BE2C (cell line): ENCODE measurements around the gene NEURL3.

ENCODE experiments used
- DNase-seq: peaks from one replicate; pipeline ENCODE4 v3.0.0-alpha.2; 2020
- H3K27me3 ChIP-seq: fragments of 250-450 bp; sonication (Bioruptor Pico); 2 replicates; pipeline ENCODE4 v1.5.1; 2020; ENCODE audit warnings: mild to moderate bottlenecking
- H3K36me3 ChIP-seq: fragments of 250-450 bp; sonication (Bioruptor Pico); 2 replicates; pipeline ENCODE4 v1.5.1; 2020; ENCODE audit warnings: mild to moderate bottlenecking
- H3K4me1 ChIP-seq: fragments of 250-450 bp; sonication (Bioruptor Pico); 2 replicates; pipeline ENCODE4 v1.5.1; 2020
- H3K4me3 ChIP-seq: 2 replicates; pipeline ENCODE4 v1.5.1; 2011; ENCODE audit warnings: low read depth, low read length
- H3K9me3 ChIP-seq: fragments of 250-450 bp; sonication (Bioruptor Pico); 2 replicates; pipeline ENCODE4 v1.5.1; 2020
- CTCF ChIP-seq: IDR thresholded peaks from 2 replicates; pipeline ENCODE4 v1.5.1; 2012; ENCODE audit warnings: mild to moderate bottlenecking, low read depth, low read length

Gene NEURL3

GRCh38 chr2:96551605-96552314 is 46.6 kb upstream of the NEURL3 start:
- no peak for TF ChIP-seq CTCF
- DNase-seq = no peak
- H3K36me3 ChIP-seq = no peaks in the 10 kb centered on the region
- no peaks in the 10 kb centered on the region for H3K9me3 ChIP-seq
- H3K4me3 ChIP-seq = no peak overlapping the region
- H3K4me1 ChIP-seq = no peaks in the 10 kb centered on the region
- no peaks in the 10 kb centered on the region for H3K27me3 ChIP-seq

- no peak for DNase-seq
- H3K9me3 ChIP-seq = no peaks in the 10 kb centered on the region
- no peak for TF ChIP-seq CTCF
- H3K4me3 ChIP-seq = no peak overlapping the region
- no peaks in the 10 kb centered on the region for H3K27me3 ChIP-seq
- H3K36me3 ChIP-seq = no peaks in the 10 kb centered on the region
- no peaks in the 10 kb centered on the region for H3K4me1 ChIP-seq
Measured at GRCh38 chr2:96550787-96551604, 45.8 kb upstream of the NEURL3 start.

GRCh38 chr2:96549967-96550786 is 45.0 kb upstream of the NEURL3 start:
- Histone ChIP-seq H3K4me3 (no peak overlapping the region), H3K4me1 (no peaks in the 10 kb centered on the region), H3K36me3 (no peaks in the 10 kb centered on the region), H3K27me3 (no peaks in the 10 kb centered on the region), H3K9me3 (no peaks in the 10 kb centered on the region)
- TF ChIP-seq CTCF = no peak
- no peak for DNase-seq

GRCh38 chr2:96549466-96549785 is 44.3 kb upstream of the NEURL3 start:
- no peak for TF ChIP-seq CTCF

GRCh38 chr2:96548558-96549465 is 43.7 kb upstream of the NEURL3 start:
- Histone ChIP-seq H3K9me3 (no peaks in the 10 kb centered on the region), H3K36me3 (no peaks in the 10 kb centered on the region)
- DNase-seq = no peak

More at GRCh38 chr2:96549466-96549785, 44.3 kb upstream of the NEURL3 start:
- no peak overlapping the region for H3K4me3 ChIP-seq
- H3K27me3 ChIP-seq = no peaks in the 10 kb centered on the region
- no peaks in the 10 kb centered on the region for H3K36me3 ChIP-seq
- no peaks in the 10 kb centered on the region for H3K9me3 ChIP-seq
- no peaks in the 10 kb centered on the region for H3K4me1 ChIP-seq
- DNase-seq = no peak

More at GRCh38 chr2:96548558-96549465, 43.7 kb upstream of the NEURL3 start:
- Histone ChIP-seq H3K4me3 (no peak overlapping the region), H3K4me1 (no peaks in the 10 kb centered on the region), H3K27me3 (no peaks in the 10 kb centered on the region)
- no peak for TF ChIP-seq CTCF
